IMR-90 (cell line): ENCODE data around the gene DRAXIN. TPM values are rescaled to one million over a fixed set of nuclear protein-coding genes. Genes with fewer than 3 reads are reported as not detected.

ENCODE experiments used
- ATAC-seq: fragments of 200-7000 bp; cut with Tn5 transposase; 2 replicates; pipeline ENCODE4 v1.9.1; 2020; ENCODE audit warnings: low read depth, mild to moderate bottlenecking, moderate library complexity
- BruUV-seq: library from RNA; stranded (reverse); fragments of 400-500 nt; replicated peaks from 2 replicates; lab custom pipeline; 2021; lab: Mats Ljungman, UMichigan
- CTCF ChIA-PET: fragments of 300-600 bp; formaldehyde crosslinking; extraction: SDS; loops from one replicate; lab custom pipeline; 2021; ENCODE audit warnings: antibody characterized with exemption; lab: Yijun Ruan, JAX
- POLR2A ChIA-PET: fragments of 300-600 bp; sonication (Branson Sonifier 250); formaldehyde crosslinking; loops from one replicate; lab custom pipeline; 2022; ENCODE audit warnings: antibody characterized with exemption; ENCODE audit not compliant: unreplicated experiment; lab: Charles Lee
- DNase-seq: peaks from one replicate; pipeline ENCODE4 v3.0.0; 2013
- H2AFZ ChIP-seq: replicated peaks from 2 replicates; pipeline ENCODE3; 2013; ENCODE audit warnings: low read length, mild to moderate bottlenecking; ENCODE audit not compliant: poor library complexity
- H2AK5ac ChIP-seq: 2 replicates; pipeline ENCODE4 v1.6.1; 2013; ENCODE audit warnings: low read depth, low read length, inconsistent platforms
- H2AK9ac ChIP-seq: replicated peaks from 2 replicates; pipeline ENCODE3; 2013; ENCODE audit warnings: mild to moderate bottlenecking, low read depth, low read length, moderate library complexity; ENCODE audit not compliant: poor library complexity
- H2BK120ac ChIP-seq: 2 replicates; pipeline ENCODE4 v1.6.1; 2013; ENCODE audit warnings: low read depth, low read length, inconsistent platforms
- H2BK15ac ChIP-seq: 3 replicates; pipeline ENCODE4 v1.6.1; 2013; ENCODE audit warnings: low read depth, low read length, inconsistent platforms
- H2BK20ac ChIP-seq: 2 replicates; pipeline ENCODE4 v1.6.1; 2013; ENCODE audit warnings: low read depth, mild to moderate bottlenecking, inconsistent platforms, low read length, moderate library complexity
- H2BK5ac ChIP-seq: 2 replicates; pipeline ENCODE4 v1.6.1; 2013; ENCODE audit warnings: mild to moderate bottlenecking, low read depth, low read length, inconsistent platforms; ENCODE audit not compliant: poor library complexity, severe bottlenecking
- H3K14ac ChIP-seq: replicated peaks from 2 replicates; pipeline ENCODE4 v1.6.1; 2013; ENCODE audit warnings: low read depth, low read length, inconsistent platforms
- H3K18ac ChIP-seq: 2 replicates; pipeline ENCODE4 v1.6.1; 2013; ENCODE audit warnings: low read depth, low read length, control low read depth
- H3K23ac ChIP-seq: 2 replicates; pipeline ENCODE4 v1.6.1; 2013; ENCODE audit warnings: low read depth, low read length, inconsistent platforms
- H3K27ac ChIP-seq: 2 replicates; pipeline ENCODE4 v1.5.1; 2013; ENCODE audit warnings: mild to moderate bottlenecking, control low read depth, low read length; ENCODE audit not compliant: insufficient read depth
- H3K27me3 ChIP-seq: 2 replicates; pipeline ENCODE4 v1.6.1; 2013; ENCODE audit warnings: low read length; ENCODE audit not compliant: control insufficient read depth, insufficient read depth
- H3K36me3 ChIP-seq: 2 replicates; pipeline ENCODE4 v1.6.1; 2013; ENCODE audit warnings: low read length, mixed read lengths; ENCODE audit not compliant: control insufficient read depth, insufficient read depth
- H3K4ac ChIP-seq: 2 replicates; pipeline ENCODE4 v1.6.1; 2013; ENCODE audit warnings: low read depth, low read length, inconsistent platforms
- H3K4me1 ChIP-seq: 2 replicates; pipeline ENCODE4 v1.6.1; 2013; ENCODE audit warnings: low read length, mixed read lengths; ENCODE audit not compliant: control insufficient read depth, insufficient read depth
- H3K4me2 ChIP-seq: 2 replicates; pipeline ENCODE4 v1.6.1; 2013; ENCODE audit warnings: low read depth, mild to moderate bottlenecking, control low read depth, low read length, moderate library complexity
- H3K4me3 ChIP-seq: 2 replicates; pipeline ENCODE4 v1.5.1; 2013; ENCODE audit warnings: low read depth, mild to moderate bottlenecking, control low read depth, low read length, moderate library complexity; ENCODE audit not compliant: insufficient read depth
- H3K56ac ChIP-seq: 2 replicates; pipeline ENCODE4 v1.6.1; 2013; ENCODE audit warnings: low read length, inconsistent platforms; ENCODE audit not compliant: insufficient read depth; ENCODE audit errors: extremely low read depth
- H3K79me1 ChIP-seq, 2 experiments: 2 replicates each; pipeline ENCODE4 v1.6.1; 2013; ENCODE audit warnings: low read length in 2 of 2, inconsistent platforms in 1 of 2, low read depth in 1 of 2
- H3K9ac ChIP-seq: 2 replicates; pipeline ENCODE4 v1.6.1; 2013; ENCODE audit warnings: low read depth, low read length, control low read depth
- H3K9me1 ChIP-seq: 2 replicates; pipeline ENCODE4 v1.6.1; 2013; ENCODE audit warnings: low read length, inconsistent platforms; ENCODE audit not compliant: insufficient read depth
- H3K9me3 ChIP-seq: 2 replicates; pipeline ENCODE4 v1.6.1; 2013; ENCODE audit warnings: low read length; ENCODE audit not compliant: control insufficient read depth, insufficient read depth
- H4K20me1 ChIP-seq: 2 replicates; pipeline ENCODE4 v1.6.1; 2013; ENCODE audit warnings: low read length, inconsistent platforms; ENCODE audit not compliant: insufficient read depth
- H4K5ac ChIP-seq: 2 replicates; pipeline ENCODE4 v1.6.1; 2013; ENCODE audit warnings: mild to moderate bottlenecking, low read depth, low read length, control low read depth
- H4K8ac ChIP-seq, 2 experiments: 2 replicates each; pipeline ENCODE4 v1.6.1; 2013; ENCODE audit warnings: low read depth in 2 of 2, low read length in 2 of 2, control low read depth in 1 of 2, inconsistent platforms in 1 of 2
- H4K91ac ChIP-seq: 2 replicates; pipeline ENCODE4 v1.6.1; 2013; ENCODE audit warnings: low read depth, low read length, inconsistent platforms; ENCODE audit not compliant: insufficient read depth
- CEBPB ChIP-seq: IDR thresholded peaks from 2 replicates; pipeline ENCODE4 v1.6.1; 2012; ENCODE audit warnings: low read depth, low read length, improper control_type of control experiment
- MAZ ChIP-seq: IDR thresholded peaks from 2 replicates; pipeline ENCODE4 v1.6.1; 2012; ENCODE audit warnings: low read depth, mild to moderate bottlenecking, low read length, improper control_type of control experiment, moderate library complexity, borderline replicate concordance
- MXI1 ChIP-seq: IDR thresholded peaks from 2 replicates; pipeline ENCODE4 v1.6.1; 2012; ENCODE audit warnings: low read depth, mild to moderate bottlenecking, low read length, moderate library complexity, borderline replicate concordance
- WGBS, 2 experiments: methylation state at CpG; one replicate each; pipeline versions ENCODE4 v1.1.5 to v1.1.7; 2013; ENCODE audit warnings: missing lambda C conversion rate in 2 of 2; ENCODE audit not compliant: insufficient read length in 1 of 2; ENCODE audit errors: extremely low coverage in 2 of 2; 5-methylcytosine and 5-hydroxymethylcytosine counted together
- dilution Hi-C: fragments of 300-500 bp; cut with HindIII; formaldehyde crosslinking; loops from one replicate; pipeline ENCODE4 v1.14.3; 2018; ENCODE audit warnings: low sequenced_read_pairs; ENCODE audit not compliant: unreplicated experiment
- in situ Hi-C: fragments of 300-500 bp; cut with MboI; formaldehyde crosslinking; loops from 3 replicates; pipeline ENCODE4 v1.14.3; 2019; ENCODE audit warnings: low sequenced_read_pairs, inconsistent platforms, mixed read lengths
- intact Hi-C: fragments of 100-400 bp; cut with micrococcal nuclease; formaldehyde crosslinking; loops from 2 replicates; pipeline ENCODE4 v1.10.0; 2022
- polyA plus RNA-seq, 3 experiments: library from polyadenylated mRNA; depleted of rRNA; stranded (reverse); fragments of >200 nt; gene quantifications; 2 replicates each; pipeline ENCODE4 v1.2.3, GENCODE V29; 2012; ENCODE audit warnings: low replicate concordance in 1 of 3
- total RNA-seq: library from RNA; depleted of rRNA; stranded (reverse); fragments of >200 nt; gene quantifications from 2 replicates; pipeline ENCODE4 v1.2.3, GENCODE V29; 2012
- TF ChIP-seq, protein P1 (sequence below): fragments of 150-350 bp; IDR thresholded peaks from 2 replicates; pipeline ENCODE4 v1.6.1; 2017; ENCODE audit warnings: mild to moderate bottlenecking, antibody characterized with exemption, low read length, low read depth

Gene DRAXIN
- total and polyA plus RNA-seq, 2 of the 4 experiments (the other 2 are of a cell fraction), result under 0.01 to 0.02 TPM

DNA sequence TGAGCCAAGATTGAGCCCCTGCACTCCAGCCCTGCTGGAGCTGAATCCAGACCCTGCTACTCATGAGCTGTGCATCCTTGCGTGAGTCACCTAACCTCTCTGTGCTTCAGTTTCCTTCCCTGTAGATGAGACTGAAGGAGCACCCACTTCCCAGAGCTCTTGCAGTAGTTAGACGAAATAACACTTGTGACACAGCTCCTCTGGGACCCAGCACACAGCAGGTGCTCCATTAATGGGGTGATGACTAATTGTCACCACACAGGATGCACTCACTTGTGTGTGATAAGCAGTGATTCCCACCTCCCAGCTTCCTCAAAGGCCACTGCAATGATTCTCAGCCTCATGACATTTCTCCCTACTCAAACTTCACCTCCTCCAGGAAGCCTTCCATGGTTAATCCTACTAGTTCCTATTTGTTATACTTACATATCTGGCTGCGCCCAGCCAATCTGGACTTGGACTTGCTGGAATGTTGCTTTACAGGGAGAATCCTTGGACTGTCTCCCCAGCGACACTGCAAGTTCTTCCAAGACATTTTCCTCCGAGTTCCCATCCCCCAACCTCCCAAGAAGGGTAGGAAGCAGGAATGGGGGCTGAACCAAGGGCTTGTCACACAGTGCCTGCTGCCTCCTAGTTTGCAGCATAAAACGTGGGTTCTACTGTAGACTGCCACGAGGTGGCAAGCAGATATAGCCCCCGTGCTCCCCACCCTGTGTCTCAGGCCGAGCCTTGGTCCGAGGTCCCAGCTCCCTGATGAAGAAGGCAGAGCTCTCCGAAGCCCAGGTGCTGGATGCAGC lies 17.2 kb downstream of the DRAXIN start:
- Histone ChIP-seq H3K56ac (no peak overlapping the region), H3K36me3 (no peaks in the 10 kb centered on the region), H3K27ac (no peak overlapping the region), H3K9me1 (no peaks in the 10 kb centered on the region), H3K14ac (no peak overlapping the region), H2AFZ (no peak overlapping the region), H3K9me3 (no peaks in the 10 kb centered on the region), H4K5ac (no peak overlapping the region), H3K79me1 (no peaks in the 10 kb centered on the region), H3K4me1 (no peaks in the 10 kb centered on the region), H4K91ac (no peak overlapping the region), H3K4me2 (no peak overlapping the region), H2AK5ac (no peak overlapping the region), H2AK9ac (no peak overlapping the region), H3K4me3 (no peak overlapping the region), H3K18ac (no peak overlapping the region), H3K23ac (no peak overlapping the region), H2BK5ac (no peak overlapping the region), H2BK15ac (no peak overlapping the region), H4K8ac (no peak overlapping the region), H3K27me3 (peaks cover 29% of the 10 kb centered on the region), H2BK120ac (no peak overlapping the region), H4K20me1 (no peaks in the 10 kb centered on the region), H3K9ac (no peak overlapping the region), H3K4ac (no peak overlapping the region), H2BK20ac (no peak overlapping the region)
- CTCF ChIA-PET, result interaction anchor here (0.6 to 1.2 kb wide), 2 partner anchors 11 to 671 kb away, joined by 3 read pairs; no protein-coding TSS in a partner anchor
- in situ Hi-C loops, result no loop called here
- intact Hi-C loops, result no loop called here
- TF ChIP-seq, protein P1, sequence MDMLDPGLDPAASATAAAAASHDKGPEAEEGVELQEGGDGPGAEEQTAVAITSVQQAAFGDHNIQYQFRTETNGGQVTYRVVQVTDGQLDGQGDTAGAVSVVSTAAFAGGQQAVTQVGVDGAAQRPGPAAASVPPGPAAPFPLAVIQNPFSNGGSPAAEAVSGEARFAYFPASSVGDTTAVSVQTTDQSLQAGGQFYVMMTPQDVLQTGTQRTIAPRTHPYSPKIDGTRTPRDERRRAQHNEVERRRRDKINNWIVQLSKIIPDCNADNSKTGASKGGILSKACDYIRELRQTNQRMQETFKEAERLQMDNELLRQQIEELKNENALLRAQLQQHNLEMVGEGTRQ, result no peak
- no peak for TF ChIP-seq MXI1
- TF ChIP-seq MAZ, result no peak
- no peak for TF ChIP-seq CEBPB
- BruUV-seq, result no TSS peak
- POLR2A ChIA-PET, result no interaction called here
- no peak for DNase-seq
- dilution Hi-C loops, result no loop called here
- 80% methylated on average over 1 of the region's 11 CpGs; no CpG with 5 or more reads in 1 of the 2 experiments for WGBS, 2 experiments
- ATAC-seq, result no peak
